ACC112 (cell line): ENCODE data around the gene SLC25A24.

Experiments
- H2AFZ ChIP-seq: fragments of 200-600 bp; sonication (generic); one replicate; pipeline ENCODE4 v1.6.0; 2017; ENCODE audit warnings: antibody characterized with exemption, low read length; ENCODE audit not compliant: unreplicated experiment
- H3K27ac ChIP-seq: fragments of 200-600 bp; sonication (generic); 2 replicates; pipeline ENCODE4 v1.5.1; 2014; ENCODE audit warnings: low read depth, mild to moderate bottlenecking, antibody characterized with exemption, low read length, moderate library complexity
- H3K27me3 ChIP-seq: fragments of 200-600 bp; sonication (generic); 2 replicates; pipeline ENCODE4 v1.6.1; 2014; ENCODE audit warnings: mild to moderate bottlenecking, antibody characterized with exemption, low read length, moderate library complexity, mixed read lengths; ENCODE audit not compliant: insufficient read depth
- H3K36me3 ChIP-seq: fragments of 200-600 bp; sonication (generic); 2 replicates; pipeline ENCODE4 v1.6.1; 2016; ENCODE audit warnings: mild to moderate bottlenecking, antibody characterized with exemption, low read length, moderate library complexity, mixed read lengths; ENCODE audit not compliant: insufficient read depth
- H3K4me1 ChIP-seq: fragments of 200-600 bp; sonication (generic); one replicate; pipeline ENCODE4 v1.6.1; 2016; ENCODE audit warnings: low read length, mixed read lengths; ENCODE audit not compliant: insufficient read depth, unreplicated experiment, control insufficient read depth
- H3K4me3 ChIP-seq: fragments of 200-600 bp; sonication (generic); 2 replicates; pipeline ENCODE4 v1.5.1; 2014; ENCODE audit warnings: mild to moderate bottlenecking, low read depth, low read length
- H3K79me2 ChIP-seq: fragments of 200-600 bp; sonication (generic); one replicate; pipeline ENCODE4 v1.6.0; 2016; ENCODE audit warnings: low read length; ENCODE audit not compliant: control insufficient read depth, unreplicated experiment, insufficient read depth

SLC25A24 gene

DNA sequence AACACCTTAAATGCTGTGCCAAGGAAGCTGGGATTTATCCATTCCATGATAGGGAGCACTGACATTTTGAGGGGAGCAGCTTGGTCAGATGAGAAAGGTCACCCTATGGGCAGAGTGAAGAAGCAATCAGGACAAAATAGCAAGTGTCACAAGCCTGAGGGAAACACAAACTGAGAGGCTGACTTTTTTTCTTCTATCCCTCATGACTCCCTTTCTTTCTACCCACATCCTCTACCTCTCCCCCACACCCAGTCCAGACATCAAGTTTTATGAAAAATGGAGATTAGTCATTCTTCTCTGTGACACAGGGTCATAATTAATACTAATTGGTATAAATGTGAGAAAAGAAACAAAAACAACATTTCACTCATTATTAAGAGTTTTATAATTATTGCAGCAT, 103.1 kb downstream of the SLC25A24 start:
- no peak overlapping the region for H2AFZ ChIP-seq
- no peaks in the 10 kb centered on the region for H3K79me2 ChIP-seq
- H3K4me3 ChIP-seq = no peak overlapping the region
- peaks cover 50% of the 10 kb centered on the region for H3K27me3 ChIP-seq
- no peaks in the 10 kb centered on the region for H3K36me3 ChIP-seq
- no peak overlapping the region for H3K27ac ChIP-seq
- no peaks in the 10 kb centered on the region for H3K4me1 ChIP-seq

DNA sequence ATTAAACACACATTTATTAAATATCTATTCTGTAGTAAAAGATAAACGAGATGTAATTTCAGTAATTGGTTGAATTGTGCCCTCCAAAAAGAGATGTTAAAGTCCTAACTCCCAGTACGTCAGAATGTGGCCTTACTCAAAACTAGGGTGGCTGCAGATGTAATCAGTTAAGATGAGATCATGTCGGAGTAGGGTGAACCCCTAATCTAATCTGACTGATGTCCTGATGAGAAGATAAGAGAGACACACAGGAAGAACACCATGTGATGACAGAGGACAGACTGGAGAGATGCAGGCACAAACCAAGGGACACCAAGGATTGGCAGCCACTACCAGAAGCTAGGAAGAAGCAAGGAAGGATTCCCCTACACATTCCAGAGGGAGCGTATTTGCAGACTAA, 104.1 kb downstream of the SLC25A24 start:
- H3K4me3 ChIP-seq = no peak overlapping the region
- no peaks in the 10 kb centered on the region for H3K4me1 ChIP-seq
- no peaks in the 10 kb centered on the region for H3K79me2 ChIP-seq
- no peak overlapping the region for H2AFZ ChIP-seq
- H3K36me3 ChIP-seq = no peaks in the 10 kb centered on the region
- peaks cover 54% of the 10 kb centered on the region for H3K27me3 ChIP-seq
- H3K27ac ChIP-seq = no peak overlapping the region

DNA sequence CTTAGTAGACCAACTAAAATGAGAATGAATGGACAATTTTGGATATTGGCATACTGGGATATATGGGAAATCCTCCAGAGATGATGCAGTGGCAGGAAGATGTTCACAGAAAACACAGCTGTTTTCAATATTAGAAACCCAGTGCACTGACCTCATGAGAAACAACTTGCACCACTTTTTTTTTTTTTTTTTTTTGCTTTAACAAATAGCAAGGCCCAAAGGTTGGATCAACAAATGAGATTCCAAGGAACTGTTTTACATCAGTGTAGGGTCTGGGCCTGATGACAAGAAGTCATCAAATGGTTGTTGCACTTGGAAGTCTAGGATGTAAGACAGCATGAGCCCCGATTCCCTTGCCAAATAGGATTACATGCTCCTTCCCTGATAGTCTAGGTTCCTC, 110.7 kb downstream of the SLC25A24 start:
- Histone ChIP-seq H3K27me3 (peaks cover 23% of the 10 kb centered on the region; the same call in 1 of the 2 replicates), H3K4me3 (no peak overlapping the region), H3K79me2 (no peaks in the 10 kb centered on the region), H3K36me3 (no peaks in the 10 kb centered on the region), H2AFZ (no peak overlapping the region), H3K4me1 (no peaks in the 10 kb centered on the region), H3K27ac (no peak overlapping the region)

DNA sequence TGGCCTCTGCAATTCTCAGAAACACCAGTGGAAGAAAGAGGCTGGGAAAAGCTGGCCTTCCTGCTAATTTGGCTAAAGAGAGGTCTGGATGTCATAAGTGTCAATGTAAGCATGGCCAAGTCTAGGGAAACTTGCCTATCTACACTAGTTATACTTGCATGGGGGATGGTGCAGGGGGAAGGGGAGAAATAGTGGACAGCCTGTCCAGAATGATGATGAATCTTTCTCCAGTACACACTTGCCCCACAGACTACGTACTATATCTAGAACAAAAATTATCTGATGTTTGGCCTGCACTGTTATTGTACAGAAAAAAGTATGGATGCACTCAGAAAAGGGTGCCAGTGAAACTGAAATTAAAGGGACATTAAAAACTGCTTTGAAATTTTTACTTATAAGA, 114.5 kb downstream of the SLC25A24 start:
- peaks cover 34% of the 10 kb centered on the region; the same call in 1 of the 2 replicates for H3K27me3 ChIP-seq
- H3K4me3 ChIP-seq = no peak overlapping the region
- no peaks in the 10 kb centered on the region for H3K4me1 ChIP-seq
- no peaks in the 10 kb centered on the region for H3K79me2 ChIP-seq
- H2AFZ ChIP-seq = no peak overlapping the region
- H3K27ac ChIP-seq = no peak overlapping the region
- no peaks in the 10 kb centered on the region for H3K36me3 ChIP-seq

DNA sequence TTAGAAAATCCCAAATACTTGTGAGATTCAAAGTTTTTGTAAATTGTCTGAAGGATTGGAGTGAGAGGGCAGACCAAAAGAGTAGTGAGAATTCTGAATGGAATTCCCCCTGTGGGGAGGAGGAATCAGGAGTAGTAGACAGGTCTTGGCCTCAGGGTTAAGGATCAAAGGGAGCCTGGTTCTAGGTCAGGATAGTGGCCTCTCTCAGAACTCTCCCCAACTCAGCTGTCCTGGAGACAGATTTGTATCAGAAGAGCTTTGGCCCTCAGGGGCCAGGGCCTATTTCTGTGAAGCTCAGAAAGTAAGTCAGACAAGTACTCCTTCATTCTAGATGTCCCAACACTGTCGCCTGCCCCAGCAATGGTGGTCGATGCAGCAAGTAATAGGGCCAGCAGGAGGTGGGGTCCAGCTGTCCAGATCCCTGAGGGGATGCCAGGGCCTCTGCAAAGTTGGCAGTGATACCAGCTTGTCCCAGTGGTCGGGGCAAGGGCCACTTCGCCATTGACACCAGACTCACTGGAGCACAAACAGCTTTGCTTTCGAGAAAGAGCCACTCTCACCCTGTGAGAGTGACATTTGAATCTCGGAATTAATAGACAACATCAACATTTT, 115.2 kb downstream of the SLC25A24 start:
- H3K79me2 ChIP-seq = no peaks in the 10 kb centered on the region
- no peak overlapping the region for H3K27ac ChIP-seq
- no peak overlapping the region for H3K4me3 ChIP-seq
- H2AFZ ChIP-seq = no peak overlapping the region
- no peaks in the 10 kb centered on the region for H3K36me3 ChIP-seq
- H3K4me1 ChIP-seq = no peaks in the 10 kb centered on the region
- H3K27me3 ChIP-seq = peaks cover 39% of the 10 kb centered on the region; the same call in 1 of the 2 replicates
